NCI-H1930 (cell line): ENCODE measurements around the gene FRK.
"Not testable (repeated sequence)": the region's sequence is repeated elsewhere in the genome, so short reads cannot be mapped to it uniquely, and the experiment has no call there.

ENCODE experiments used
- DNase-seq, 2 experiments: peaks; one replicate each; lab custom pipeline; 2025; lab: John Stamatoyannopoulos, UW

Gene FRK

GRCh38 chr6:116008470-116009243, 52.0 kb downstream of the FRK start:
- no peak for DNase-seq

- DNase-seq, result no peak
These were observed 55.6 kb downstream of the FRK start for GRCh38 chr6:116004841-116005815.

- no peak for DNase-seq
These were observed 57.0 kb downstream of the FRK start for GRCh38 chr6:116003668-116004067.

GRCh38 chr6:116002756-116003155, 57.9 kb downstream of the FRK start:
- no peak for DNase-seq

GRCh38 chr6:115999235-115999634, 61.5 kb downstream of the FRK start:
- no peak for DNase-seq

GRCh38 chr6:115997990-115998585, 62.6 kb downstream of the FRK start:
- no peak for DNase-seq

GRCh38 chr6:115986026-115986425, 74.7 kb downstream of the FRK start:
- no peak for DNase-seq

GRCh38 chr6:115984809-115985208, 75.9 kb downstream of the FRK start:
- no peak for DNase-seq

GRCh38 chr6:115983998-115984397, 76.7 kb downstream of the FRK start:
- DNase-seq, result no peak

GRCh38 chr6:115982453-115982852, 78.2 kb downstream of the FRK start:
- no peak for DNase-seq

GRCh38 chr6:115977220-115977619, 83.5 kb downstream of the FRK start:
- no peak for DNase-seq

- DNase-seq, result no peak
These were observed 84.3 kb downstream of the FRK start for GRCh38 chr6:115976321-115976870.

- DNase-seq, result no peak
These were observed 88.0 kb downstream of the FRK start for GRCh38 chr6:115972679-115973078.

GRCh38 chr6:115971785-115972184, 88.9 kb downstream of the FRK start:
- no peak for DNase-seq

- no peak for DNase-seq
These were observed 90.8 kb downstream of the FRK start for GRCh38 chr6:115969930-115970273.

GRCh38 chr6:115969207-115969929, 91.3 kb downstream of the FRK start:
- DNase-seq, result no peak

GRCh38 chr6:115960286-115960685, 100.4 kb downstream of the FRK start:
- DNase-seq, result not testable (repeated sequence)

GRCh38 chr6:115958958-115959357, 101.7 kb downstream of the FRK start:
- DNase-seq, result no peak

- DNase-seq, result no peak
These were observed 106.0 kb downstream of the FRK start for GRCh38 chr6:115954740-115955139.

GRCh38 chr6:115948751-115949150, 111.9 kb downstream of the FRK start:
- no peak for DNase-seq

GRCh38 chr6:115947966-115948541, 112.6 kb downstream of the FRK start:
- no peak for DNase-seq
